Stimulated activated CD4-positive, alpha-beta T cell treated with anti-CD3 and anti-CD28 coated beads, Interleukin-15, amount 100 ng/mL, for 48 hours (primary cell): ENCODE results near the gene ZNF358.
A peak's percentile ranks its signal among the peaks of the same experiment; 100 is the strongest.

Experiments used
- DNase-seq, 2 donors: peaks; one replicate each; pipeline ENCODE4 v3.0.0-alpha.2; 2020; ENCODE audit warnings: low read depth in 2 of 2

Gene ZNF358

DNA sequence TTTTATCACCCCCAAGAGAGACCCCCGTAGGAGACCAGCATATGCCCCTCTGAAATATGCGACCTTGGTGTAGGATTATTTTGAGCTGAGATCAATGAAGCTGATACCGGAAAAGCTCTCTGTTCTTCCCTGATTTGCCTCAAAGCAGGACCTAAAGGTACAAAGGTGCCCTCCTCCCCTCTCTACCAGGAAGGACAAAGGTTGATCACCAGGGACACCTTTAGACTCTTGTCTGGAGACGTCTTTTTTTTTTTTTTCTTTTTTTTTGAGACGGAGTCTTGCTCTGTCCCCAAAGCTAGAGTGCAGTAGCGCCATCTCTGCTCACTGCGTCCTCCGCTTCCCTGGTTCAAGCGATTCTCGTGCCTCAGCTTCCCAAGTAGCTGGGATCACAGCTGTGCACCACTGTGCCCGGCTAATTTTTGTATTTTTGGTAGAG lies 26.3 kb upstream of the ZNF358 start:
- no peak for DNase-seq

DNA sequence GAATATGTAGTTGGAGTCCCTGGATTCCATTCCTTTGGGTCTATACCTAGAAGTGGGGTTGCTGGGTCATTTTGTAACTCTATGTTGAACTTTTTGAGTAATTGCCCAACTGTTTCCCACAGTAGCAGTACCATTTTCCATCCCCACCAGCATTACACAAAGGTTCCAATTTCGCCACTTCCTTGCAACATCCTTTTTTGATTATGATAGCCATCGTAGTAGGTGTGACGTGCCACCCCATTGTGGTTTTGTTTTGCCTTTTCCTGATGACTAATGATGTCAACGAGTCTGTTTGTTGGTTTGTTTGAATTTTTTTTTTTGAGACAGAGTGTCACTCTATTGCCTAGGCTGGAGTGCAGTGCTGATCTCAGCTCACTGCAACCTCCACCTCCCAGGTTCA lies 23.8 kb upstream of the ZNF358 start:
- DNase-seq: peak; percentile 42 to 53

- DNase-seq: no peak
Observed at GRCh38 chr19:7492558-7492957, 23.3 kb upstream of the ZNF358 start.

DNA sequence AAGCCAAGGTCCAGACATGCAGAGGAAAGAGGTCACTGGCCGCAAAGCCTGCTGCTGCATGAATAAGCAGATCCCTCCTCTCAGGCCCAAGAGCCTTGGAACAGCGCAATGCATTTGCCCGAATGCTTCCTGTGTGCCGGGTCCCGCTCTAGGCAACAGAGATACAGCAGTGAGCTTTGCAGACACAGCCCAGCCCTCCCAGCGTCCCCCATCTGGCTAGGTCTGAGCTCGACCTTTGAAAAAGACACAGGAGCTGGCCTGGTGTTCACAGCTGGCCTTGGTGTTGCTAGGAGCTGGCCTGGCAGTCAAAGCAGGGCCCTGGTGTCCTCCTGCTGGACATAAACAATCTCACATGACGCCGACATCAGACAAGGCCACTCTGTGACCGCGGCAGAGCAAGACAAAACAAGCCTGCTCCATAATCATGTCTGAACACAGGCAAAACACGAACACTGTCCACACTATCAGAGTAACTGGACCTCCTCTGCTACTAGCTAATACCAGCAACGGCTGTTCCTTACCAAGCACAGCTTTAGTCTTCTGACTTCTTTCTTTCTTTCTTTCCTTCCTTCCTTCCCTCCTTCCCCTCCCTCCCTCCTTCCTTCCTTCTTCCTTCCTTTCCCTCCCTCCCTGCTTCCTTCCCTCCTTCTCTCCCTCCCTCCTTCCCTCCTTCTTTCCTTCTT lies 21.3 kb upstream of the ZNF358 start:
- no peak for DNase-seq

GRCh38 chr19:7497292-7497691 lies 18.6 kb upstream of the ZNF358 start:
- DNase-seq: no peak

GRCh38 chr19:7500811-7501450 lies 15.0 kb upstream of the ZNF358 start:
- DNase-seq: peak; percentile 40 to 64

- DNase-seq: no peak
Observed at GRCh38 chr19:7502552-7502951, 13.4 kb upstream of the ZNF358 start.

DNA sequence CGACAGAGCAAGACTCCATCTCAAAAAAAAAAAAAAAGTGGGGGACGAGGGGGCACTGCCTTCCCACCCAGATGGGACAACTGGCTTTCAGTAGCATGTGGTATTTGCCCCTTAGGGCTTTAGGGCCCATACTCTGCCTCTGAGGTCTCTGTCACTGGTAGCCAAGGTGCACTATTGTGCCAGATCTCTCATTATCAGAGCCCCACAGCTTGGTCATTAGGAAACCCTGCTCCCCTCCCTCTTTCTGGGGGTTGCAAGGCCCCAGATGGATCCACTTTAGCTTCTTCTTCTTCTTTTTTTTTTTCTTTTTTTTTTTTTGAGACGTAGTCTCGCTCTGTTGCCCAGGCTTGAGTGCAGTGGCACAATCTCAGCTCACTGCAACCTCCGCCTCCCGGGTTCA lies 11.2 kb upstream of the ZNF358 start:
- no peak for DNase-seq

DNA sequence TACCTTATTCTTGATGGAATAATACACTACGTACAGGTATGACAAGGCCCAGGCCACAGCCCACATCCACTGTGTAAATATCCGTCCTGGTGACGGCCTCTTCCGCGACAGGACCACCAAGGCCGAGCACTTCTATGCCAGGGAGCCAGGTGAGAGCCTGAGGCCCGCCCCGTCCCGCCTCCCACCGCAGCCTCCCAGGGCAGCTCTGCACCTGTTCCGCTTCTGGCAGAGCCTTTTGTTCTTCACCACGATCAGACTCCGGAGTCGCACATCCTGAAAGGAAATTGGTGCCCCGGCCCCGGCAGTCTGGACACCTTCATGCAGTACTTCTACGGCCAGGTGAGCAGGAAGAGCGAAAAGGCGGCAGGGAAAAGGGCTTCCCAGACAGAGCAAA lies 10.6 kb upstream of the ZNF358 start:
- no peak for DNase-seq

- peak in 1 of 2 donors; percentile 36 for DNase-seq
Observed at GRCh38 chr19:7505682-7506384, 10.1 kb upstream of the ZNF358 start.

GRCh38 chr19:7506385-7507328 lies 9.2 kb upstream of the ZNF358 start:
- peak; percentile 57 to 63 for DNase-seq

GRCh38 chr19:7507884-7508283 lies 8.0 kb upstream of the ZNF358 start:
- no peak for DNase-seq

DNA sequence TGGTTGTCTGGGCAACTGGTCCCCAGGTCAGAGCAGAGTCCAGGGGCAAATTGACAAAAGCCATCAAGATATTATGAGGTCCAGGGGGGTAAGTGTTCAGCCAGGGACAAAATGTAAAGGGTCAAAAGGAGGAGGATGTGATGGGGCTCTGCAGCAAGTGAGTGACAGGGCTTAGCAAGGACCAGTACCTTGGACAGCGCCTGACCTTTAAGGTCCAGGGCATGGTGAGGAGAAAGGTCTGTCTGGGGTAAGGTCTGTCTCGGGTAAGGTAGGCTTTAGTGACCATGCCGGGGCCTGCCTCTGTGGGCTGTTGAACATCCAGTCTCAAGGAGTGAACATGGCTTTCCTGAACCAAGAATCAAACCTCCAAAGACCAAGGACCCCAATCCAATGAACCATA lies 6.3 kb upstream of the ZNF358 start:
- DNase-seq: no peak

- DNase-seq: no peak
Observed at GRCh38 chr19:7512400-7512851, 3.5 kb upstream of the ZNF358 start.

DNA sequence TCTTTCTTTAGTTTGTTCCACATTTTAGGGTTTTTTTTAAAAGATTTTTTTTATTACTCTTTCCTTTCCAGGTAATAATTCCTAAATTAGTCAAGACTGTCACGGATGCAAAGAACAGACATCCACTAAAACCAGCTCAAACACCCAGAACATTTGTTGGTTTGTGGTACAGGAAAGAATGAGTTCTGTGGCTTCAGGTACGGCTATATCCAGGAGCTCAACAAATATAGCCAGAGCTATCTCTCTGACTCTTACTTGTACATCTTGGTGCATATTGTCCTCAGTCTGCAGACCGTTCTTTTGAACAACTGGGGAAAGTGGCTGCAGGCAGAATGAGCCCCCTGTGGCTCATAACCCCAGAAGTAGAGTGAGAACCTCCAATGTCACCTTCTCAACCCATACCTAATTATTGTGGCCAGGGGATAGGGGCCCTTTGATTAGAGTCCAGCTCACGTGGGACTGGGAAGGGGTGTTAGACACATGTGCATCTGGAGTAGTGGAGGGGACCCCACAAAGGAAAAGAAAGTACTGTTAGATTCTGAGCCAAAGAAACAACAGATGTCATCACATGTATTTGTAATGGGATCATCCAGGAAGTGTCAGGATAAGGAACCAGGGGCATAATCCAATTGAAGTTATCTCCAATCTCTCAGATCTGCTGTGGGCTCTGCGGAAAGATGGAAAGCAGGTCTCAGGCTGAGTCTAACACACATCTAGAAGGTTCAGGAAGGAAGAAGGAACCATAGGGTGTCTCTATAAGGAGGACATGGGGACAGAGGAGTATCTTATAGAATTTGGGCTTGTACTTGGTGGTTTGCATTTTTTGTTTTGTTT lies 1.9 kb upstream of the ZNF358 start:
- DNase-seq: no peak

- DNase-seq: no peak
Observed at GRCh38 chr19:7515110-7515644, 726 bp upstream of the ZNF358 start.

GRCh38 chr19:7516333-7516732 lies 430 bp downstream of the ZNF358 start:
- DNase-seq: no peak

- DNase-seq: no peak
Observed at GRCh38 chr19:7516878-7517277, 975 bp downstream of the ZNF358 start.

- no peak for DNase-seq
Observed at GRCh38 chr19:7519361-7520130, 3.6 kb downstream of the ZNF358 start.
